Retinal pigment epithelial cell (primary cell): ENCODE data around the gene VWA8.

ENCODE experiments used
- DNase-seq: peaks from one replicate; pipeline ENCODE4 v3.0.0-alpha.2; 2010; ENCODE audit warnings: low read depth
- H3K4me3 ChIP-seq: 2 replicates; pipeline ENCODE4 v1.5.1; 2011; ENCODE audit warnings: mild to moderate bottlenecking, low read length, control low read depth, moderate library complexity
- TF ChIP-seq, protein P1 (sequence below): conservative IDR thresholded peaks from 2 replicates; pipeline ENCODE4 v1.5.1; 2011; ENCODE audit warnings: low read depth, low read length, control low read depth, inconsistent platforms

Gene VWA8

DNA sequence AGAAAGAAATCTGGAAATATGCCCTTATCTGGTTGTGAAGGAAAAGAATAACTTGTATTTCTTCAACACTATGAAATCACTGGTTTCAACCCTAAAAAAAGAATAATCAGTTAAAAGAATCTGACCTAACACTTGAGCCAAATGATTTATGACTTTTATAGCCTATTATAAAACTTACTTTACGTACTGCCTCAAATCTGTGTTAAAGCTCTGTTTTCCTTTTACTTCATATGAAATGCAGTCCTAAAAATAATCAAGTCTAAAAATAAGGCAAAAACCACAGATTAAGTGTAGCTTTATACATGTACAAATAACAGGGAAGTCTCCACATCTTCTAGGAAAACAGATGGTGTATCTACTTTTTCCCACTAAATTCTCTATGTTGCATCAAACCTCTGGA lies 101.3 kb downstream of the VWA8 start:
- no peak for DNase-seq
- TF ChIP-seq, protein P1, sequence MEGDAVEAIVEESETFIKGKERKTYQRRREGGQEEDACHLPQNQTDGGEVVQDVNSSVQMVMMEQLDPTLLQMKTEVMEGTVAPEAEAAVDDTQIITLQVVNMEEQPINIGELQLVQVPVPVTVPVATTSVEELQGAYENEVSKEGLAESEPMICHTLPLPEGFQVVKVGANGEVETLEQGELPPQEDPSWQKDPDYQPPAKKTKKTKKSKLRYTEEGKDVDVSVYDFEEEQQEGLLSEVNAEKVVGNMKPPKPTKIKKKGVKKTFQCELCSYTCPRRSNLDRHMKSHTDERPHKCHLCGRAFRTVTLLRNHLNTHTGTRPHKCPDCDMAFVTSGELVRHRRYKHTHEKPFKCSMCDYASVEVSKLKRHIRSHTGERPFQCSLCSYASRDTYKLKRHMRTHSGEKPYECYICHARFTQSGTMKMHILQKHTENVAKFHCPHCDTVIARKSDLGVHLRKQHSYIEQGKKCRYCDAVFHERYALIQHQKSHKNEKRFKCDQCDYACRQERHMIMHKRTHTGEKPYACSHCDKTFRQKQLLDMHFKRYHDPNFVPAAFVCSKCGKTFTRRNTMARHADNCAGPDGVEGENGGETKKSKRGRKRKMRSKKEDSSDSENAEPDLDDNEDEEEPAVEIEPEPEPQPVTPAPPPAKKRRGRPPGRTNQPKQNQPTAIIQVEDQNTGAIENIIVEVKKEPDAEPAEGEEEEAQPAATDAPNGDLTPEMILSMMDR, result no peak
- H3K4me3 ChIP-seq, result no peak overlapping the region

DNA sequence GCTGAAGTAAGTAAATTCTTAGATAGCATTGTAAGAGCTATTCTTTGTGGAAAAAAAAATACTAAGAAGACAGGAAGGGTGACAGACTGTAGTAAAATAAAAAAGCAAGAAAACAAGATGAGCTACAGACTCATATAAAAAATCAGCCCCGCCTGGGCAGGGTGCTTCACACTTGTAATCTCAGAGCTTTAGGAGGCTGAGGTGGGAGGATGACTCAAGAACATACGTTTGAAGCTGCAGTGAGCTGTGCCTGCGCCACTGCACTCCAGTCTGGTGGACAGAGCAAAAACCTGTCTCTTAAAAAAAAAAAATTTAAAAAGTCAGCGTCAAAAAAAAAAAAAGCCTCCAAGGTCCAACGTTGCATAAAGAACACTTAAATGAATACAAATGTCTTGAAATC lies 102.1 kb downstream of the VWA8 start:
- DNase-seq, result no peak
- H3K4me3 ChIP-seq, result no peak overlapping the region
- TF ChIP-seq, protein P1, result no peak

- TF ChIP-seq, protein P1, result no peak
- H3K4me3 ChIP-seq, result no peak overlapping the region
- DNase-seq, result no peak
Observed at GRCh38 chr13:41854758-41855157, 106.2 kb downstream of the VWA8 start.

GRCh38 chr13:41851351-41851750 lies 109.6 kb downstream of the VWA8 start:
- TF ChIP-seq, protein P1, result no peak
- DNase-seq, result no peak
- no peak overlapping the region for H3K4me3 ChIP-seq

- no peak for DNase-seq
Observed at GRCh38 chr13:41848435-41849255, 112.3 kb downstream of the VWA8 start.

DNA sequence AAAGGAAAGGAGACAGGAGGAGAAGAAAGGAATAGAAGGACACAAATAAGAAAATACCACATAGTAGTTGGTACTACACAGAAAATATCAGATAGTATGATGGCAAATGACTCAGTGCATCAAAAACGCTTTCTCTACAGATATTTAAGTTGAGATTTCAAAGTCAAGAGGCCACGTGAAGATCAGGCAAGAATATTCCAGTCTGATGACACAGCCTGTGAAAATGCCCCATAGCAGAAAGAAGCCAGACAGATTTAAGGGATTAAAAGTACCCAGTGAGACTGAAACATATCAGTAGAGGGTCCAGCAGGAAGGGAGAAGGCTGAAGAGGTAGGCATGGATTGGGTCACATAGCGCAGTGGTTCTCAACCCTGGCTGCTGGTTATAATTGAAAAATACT lies 113.7 kb downstream of the VWA8 start:
- TF ChIP-seq, protein P1, result no peak
- no peak overlapping the region for H3K4me3 ChIP-seq
- DNase-seq, result no peak

More at GRCh38 chr13:41848435-41849255, 112.3 kb downstream of the VWA8 start:
- H3K4me3 ChIP-seq, result no peak overlapping the region
- TF ChIP-seq, protein P1, result peak; percentile 27

GRCh38 chr13:41842036-41842620 lies 118.8 kb downstream of the VWA8 start:
- peak; percentile 70 for DNase-seq
- H3K4me3 ChIP-seq, result no peak overlapping the region
- TF ChIP-seq, protein P1, result no peak
